ENCODE measurements around the gene ALKBH2. TPM values are rescaled to one million over a fixed set of nuclear protein-coding genes. Genes with fewer than 3 reads are reported as not detected.
A peak's percentile ranks its signal among the peaks of the same experiment; 100 is the strongest.

ALKBH2 gene
- 10 to 100 TPM; 43.8 to 46.3 TPM for total RNA-seq

DNA sequence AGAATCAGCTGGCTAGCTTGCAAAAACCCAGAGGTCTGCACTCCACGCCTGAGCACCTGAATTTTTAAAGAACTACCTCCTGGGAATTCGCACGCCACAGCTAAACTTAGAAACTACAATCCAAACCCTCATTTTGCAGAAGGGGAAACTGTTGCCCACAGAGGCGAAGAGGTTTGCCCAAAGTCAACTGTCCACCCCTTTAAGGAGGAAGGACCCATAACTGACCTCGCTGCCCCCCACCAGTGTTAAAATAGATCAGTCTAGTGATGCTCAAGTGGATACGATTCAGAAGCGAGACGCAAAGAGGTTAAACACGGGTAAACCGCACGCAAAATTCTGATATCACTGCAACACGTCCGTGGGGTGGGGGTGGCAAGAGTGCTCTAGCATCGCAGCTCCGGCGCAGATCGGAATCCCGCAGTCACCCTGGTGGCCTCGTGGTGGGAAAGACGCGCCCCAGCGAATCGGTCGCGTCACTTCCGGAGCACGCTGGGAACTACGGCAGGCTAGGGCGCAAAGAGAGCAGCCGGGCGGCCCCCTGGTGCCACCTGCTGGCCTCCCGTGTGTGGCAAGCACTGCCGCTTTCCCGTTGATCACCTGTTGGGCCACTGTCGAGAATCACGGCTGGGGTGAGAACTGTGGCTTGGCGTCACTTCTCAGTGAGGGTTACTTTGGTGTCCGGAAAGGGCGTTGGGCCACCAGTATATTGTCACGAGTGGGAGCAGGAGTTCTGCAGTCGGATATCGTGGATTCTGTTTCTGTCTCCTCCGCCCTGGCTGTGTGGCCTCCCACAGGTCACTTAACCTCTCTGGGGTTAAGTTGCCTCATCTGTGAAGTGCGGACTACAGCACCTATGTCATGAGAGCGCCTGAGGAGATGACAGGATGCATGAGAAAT lies at the start of gene ALKBH2:
Gene ALKBH2, minus strand, starts transcription at position 451 of the 897 bp plus-strand sequence. CDS start 686 bp downstream, outside the sequence.
- H3K27me3 Mint-ChIP-seq, result no peaks in the 10 kb centered on the region
- peak; percentile 96 for DNase-seq
- H3K4me3 Mint-ChIP-seq, result peak within 1 kb of the TSS; percentile 94
- peaks cover 30% of the 10 kb centered on the region for H3K4me1 Mint-ChIP-seq
- peaks cover 20% of the 10 kb centered on the region for H3K36me3 Mint-ChIP-seq
- H3K9me3 Mint-ChIP-seq, result no peaks in the 10 kb centered on the region
- peak within 1 kb of the TSS; percentile 89 for H3K27ac Mint-ChIP-seq

GRCh38 chr12:109140560-109140959 lies 47.3 kb upstream of the ALKBH2 start:
- Mint-ChIP-seq H3K4me3 (no peak overlapping the region), H3K27ac (no peak overlapping the region)
- no peak for DNase-seq

GRCh38 chr12:109139791-109140190 lies 46.5 kb upstream of the ALKBH2 start:
- Mint-ChIP-seq H3K4me1 (peaks cover 3% of the 10 kb centered on the region), H3K27me3 (peaks cover 6% of the 10 kb centered on the region), H3K36me3 (no peaks in the 10 kb centered on the region), H3K27ac (no peak overlapping the region), H3K9me3 (peaks cover 2% of the 10 kb centered on the region), H3K4me3 (no peak overlapping the region)
- no peak for DNase-seq

More at GRCh38 chr12:109140560-109140959, 47.3 kb upstream of the ALKBH2 start:
- no peaks in the 10 kb centered on the region for H3K36me3 Mint-ChIP-seq
- peaks cover 2% of the 10 kb centered on the region for H3K9me3 Mint-ChIP-seq
- H3K4me1 Mint-ChIP-seq, result peaks cover 3% of the 10 kb centered on the region
- peaks cover 6% of the 10 kb centered on the region for H3K27me3 Mint-ChIP-seq

DNA sequence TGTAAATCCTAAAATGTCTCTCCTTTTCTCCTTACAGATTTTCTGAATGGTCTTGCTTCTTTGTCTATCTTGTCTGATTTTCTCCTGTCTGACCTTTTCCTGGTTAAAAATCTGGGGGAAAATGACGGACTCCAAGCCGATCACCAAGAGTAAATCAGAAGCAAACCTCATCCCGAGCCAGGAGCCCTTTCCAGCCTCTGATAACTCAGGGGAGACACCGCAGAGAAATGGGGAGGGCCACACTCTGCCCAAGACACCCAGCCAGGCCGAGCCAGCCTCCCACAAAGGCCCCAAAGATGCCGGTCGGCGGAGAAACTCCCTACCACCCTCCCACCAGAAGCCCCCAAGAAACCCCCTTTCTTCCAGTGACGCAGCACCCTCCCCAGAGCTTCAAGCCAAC lies 46.1 kb upstream of the ALKBH2 start:
- peaks cover 3% of the 10 kb centered on the region for H3K4me1 Mint-ChIP-seq

GRCh38 chr12:109137055-109137454 lies 43.8 kb upstream of the ALKBH2 start:
- Mint-ChIP-seq H3K4me1 (no peaks in the 10 kb centered on the region), H3K9me3 (peaks cover 2% of the 10 kb centered on the region), H3K4me3 (no peak overlapping the region), H3K27ac (no peak overlapping the region), H3K27me3 (peaks cover 6% of the 10 kb centered on the region), H3K36me3 (no peaks in the 10 kb centered on the region)
- no peak for DNase-seq

More for the DNA sequence above, 46.1 kb upstream of the ALKBH2 start:
- H3K4me3 Mint-ChIP-seq, result no peak overlapping the region
- H3K27ac Mint-ChIP-seq, result no peak overlapping the region
- no peak for DNase-seq
- H3K36me3 Mint-ChIP-seq, result no peaks in the 10 kb centered on the region
- H3K27me3 Mint-ChIP-seq, result peaks cover 6% of the 10 kb centered on the region
- peaks cover 2% of the 10 kb centered on the region for H3K9me3 Mint-ChIP-seq

DNA sequence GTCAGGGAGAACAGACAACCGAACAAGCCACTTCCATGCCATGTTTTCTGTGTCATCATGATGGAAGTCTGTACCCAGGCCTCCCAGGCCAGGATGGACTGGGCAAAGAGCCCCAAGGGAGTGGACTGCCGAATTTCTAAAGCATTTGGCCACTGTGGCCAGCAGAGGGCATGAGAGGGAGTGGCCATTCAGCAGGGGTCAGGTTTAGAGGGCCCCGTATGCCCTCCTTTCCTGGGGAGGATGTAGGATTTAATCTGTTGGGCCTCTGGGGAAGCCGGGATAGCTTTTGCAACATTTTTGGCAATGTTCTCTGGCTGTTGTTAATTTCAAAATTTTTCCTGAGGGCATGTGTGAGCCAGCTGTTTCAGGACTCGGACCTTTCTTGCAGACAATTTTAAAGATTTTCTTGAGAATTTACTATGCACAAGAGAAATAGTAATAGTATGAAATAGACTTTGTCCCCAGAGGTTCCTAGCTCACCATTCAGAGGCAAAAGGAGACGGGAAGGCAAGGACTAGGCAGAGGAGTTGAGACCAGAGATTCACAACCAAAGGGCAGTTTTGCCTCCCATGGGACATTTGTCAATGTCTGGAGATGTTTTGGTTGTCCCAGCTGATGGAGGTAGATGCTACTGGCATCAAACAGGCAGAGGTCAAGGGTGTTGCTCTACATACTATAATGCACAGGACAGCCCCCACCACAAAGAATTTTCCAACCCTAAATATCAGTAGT lies 41.1 kb upstream of the ALKBH2 start:
- no peak overlapping the region for H3K27ac Mint-ChIP-seq
- peaks cover 6% of the 10 kb centered on the region for H3K27me3 Mint-ChIP-seq
- no peaks in the 10 kb centered on the region for H3K4me1 Mint-ChIP-seq
- no peak for DNase-seq
- peaks cover 2% of the 10 kb centered on the region for H3K9me3 Mint-ChIP-seq
- no peak overlapping the region for H3K4me3 Mint-ChIP-seq
- H3K36me3 Mint-ChIP-seq, result no peaks in the 10 kb centered on the region

- H3K9me3 Mint-ChIP-seq, result no peaks in the 10 kb centered on the region
- no peak overlapping the region for H3K4me3 Mint-ChIP-seq
- no peaks in the 10 kb centered on the region for H3K27me3 Mint-ChIP-seq
- no peak overlapping the region for H3K27ac Mint-ChIP-seq
- no peaks in the 10 kb centered on the region for H3K36me3 Mint-ChIP-seq
- no peaks in the 10 kb centered on the region for H3K4me1 Mint-ChIP-seq
- no peak for DNase-seq
Measured at GRCh38 chr12:109131154-109132050, 38.1 kb upstream of the ALKBH2 start.

DNA sequence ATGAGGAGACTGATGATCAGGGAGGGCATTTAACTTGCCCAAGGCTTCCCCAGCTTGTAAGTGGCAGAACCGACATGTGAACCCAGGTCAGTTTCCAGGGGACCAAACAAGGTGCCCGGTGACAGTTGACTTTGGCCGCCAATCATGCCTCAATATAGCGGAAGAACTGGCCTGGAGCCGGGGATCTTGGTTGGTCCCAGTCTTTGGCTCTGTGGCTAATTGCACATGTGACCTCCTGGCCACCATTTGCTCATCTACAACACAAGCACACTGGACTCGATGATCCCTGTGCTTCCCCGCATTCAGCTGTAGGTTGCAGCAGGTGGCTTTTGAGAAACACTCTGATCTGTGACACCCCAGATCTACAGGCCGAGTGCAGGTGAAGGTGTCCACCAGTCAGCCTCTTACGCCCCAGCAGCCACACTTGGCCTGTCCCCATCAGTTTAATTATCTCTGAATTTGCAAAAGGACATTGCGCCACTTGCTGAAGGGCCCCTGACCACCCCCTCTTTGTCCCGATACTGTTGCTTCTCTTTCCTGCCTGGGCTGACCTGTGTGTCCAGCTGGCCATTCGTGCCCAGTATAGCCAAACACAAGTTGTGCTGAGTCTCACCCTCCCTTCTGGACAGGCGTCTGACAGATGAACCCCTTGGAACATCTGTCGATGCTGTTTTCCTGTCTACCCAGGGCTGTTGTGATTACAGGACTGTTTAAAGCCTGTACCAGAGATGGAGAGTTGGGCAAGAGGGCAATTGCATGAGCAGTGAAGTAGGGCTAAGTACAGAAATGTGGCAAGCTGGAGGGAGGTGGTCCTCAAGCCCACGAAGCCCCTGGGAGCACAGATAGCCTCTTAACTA lies 37.3 kb upstream of the ALKBH2 start:
- Mint-ChIP-seq H3K27me3 (no peaks in the 10 kb centered on the region), H3K27ac (no peak overlapping the region), H3K9me3 (no peaks in the 10 kb centered on the region), H3K4me1 (no peaks in the 10 kb centered on the region), H3K36me3 (no peaks in the 10 kb centered on the region), H3K4me3 (no peak overlapping the region)
- no peak for DNase-seq

DNA sequence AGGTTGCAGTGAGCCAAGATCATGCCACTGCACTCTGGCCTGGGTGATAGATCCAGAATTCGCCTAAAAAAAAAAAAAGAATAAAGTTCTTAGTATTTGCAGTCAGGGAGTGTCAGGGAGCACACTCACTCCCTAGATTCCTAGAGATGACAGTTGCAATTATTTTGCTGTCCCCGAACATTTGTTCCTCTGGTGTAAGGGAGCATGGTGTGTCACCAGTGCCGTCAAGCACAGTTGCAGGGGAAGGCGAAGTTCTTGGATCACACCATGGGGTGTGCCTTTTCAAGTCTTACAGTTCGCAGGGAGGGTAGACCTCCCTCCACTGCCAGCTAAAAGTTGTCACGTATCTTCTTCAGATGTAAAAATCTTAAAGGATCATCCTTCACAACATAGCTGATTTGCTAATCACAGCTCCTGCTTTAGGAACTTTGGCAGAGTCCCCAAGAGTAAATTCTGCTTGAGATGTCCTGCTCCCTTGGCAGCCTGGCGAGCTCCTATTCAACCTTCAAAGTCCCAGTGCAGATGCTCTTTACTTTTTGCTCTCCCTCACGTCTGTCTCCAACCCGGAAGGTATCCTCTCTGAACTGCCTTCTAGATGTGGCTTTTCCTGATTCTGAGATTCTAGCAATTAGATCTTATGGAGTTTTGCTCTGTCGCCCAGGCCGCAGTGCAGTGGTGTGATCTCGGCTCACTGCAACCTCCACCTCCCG lies 34.4 kb upstream of the ALKBH2 start:
- H3K4me1 Mint-ChIP-seq, result no peaks in the 10 kb centered on the region

DNA sequence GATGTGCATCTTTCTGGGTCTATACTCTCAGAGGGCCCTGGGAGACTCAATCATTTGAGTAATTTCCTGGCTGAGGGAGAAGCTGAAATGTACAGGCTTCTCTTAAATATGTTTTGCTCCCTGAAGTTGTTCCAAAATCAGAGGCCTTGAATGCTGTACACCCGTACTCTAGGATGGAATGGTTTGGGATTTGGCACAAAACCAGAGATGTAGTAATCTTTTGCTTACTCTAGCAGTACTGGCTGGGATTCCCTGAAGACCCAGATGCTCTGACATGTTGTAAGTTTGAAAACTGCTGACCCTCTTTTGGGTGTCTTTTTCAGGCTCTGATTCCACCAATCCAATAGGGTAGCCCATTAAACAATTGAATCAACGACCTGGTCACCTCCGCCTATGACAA lies 33.5 kb upstream of the ALKBH2 start:
- no peaks in the 10 kb centered on the region for H3K9me3 Mint-ChIP-seq
- H3K27me3 Mint-ChIP-seq, result no peaks in the 10 kb centered on the region
- H3K4me3 Mint-ChIP-seq, result no peak overlapping the region
- H3K27ac Mint-ChIP-seq, result no peak overlapping the region
- DNase-seq, result no peak
- H3K4me1 Mint-ChIP-seq, result no peaks in the 10 kb centered on the region
- H3K36me3 Mint-ChIP-seq, result no peaks in the 10 kb centered on the region

More for the DNA sequence above, 34.4 kb upstream of the ALKBH2 start:
- H3K27ac Mint-ChIP-seq, result no peak overlapping the region
- no peaks in the 10 kb centered on the region for H3K9me3 Mint-ChIP-seq
- no peak for DNase-seq
- no peak overlapping the region for H3K4me3 Mint-ChIP-seq
- H3K36me3 Mint-ChIP-seq, result no peaks in the 10 kb centered on the region
- H3K27me3 Mint-ChIP-seq, result no peaks in the 10 kb centered on the region

DNA sequence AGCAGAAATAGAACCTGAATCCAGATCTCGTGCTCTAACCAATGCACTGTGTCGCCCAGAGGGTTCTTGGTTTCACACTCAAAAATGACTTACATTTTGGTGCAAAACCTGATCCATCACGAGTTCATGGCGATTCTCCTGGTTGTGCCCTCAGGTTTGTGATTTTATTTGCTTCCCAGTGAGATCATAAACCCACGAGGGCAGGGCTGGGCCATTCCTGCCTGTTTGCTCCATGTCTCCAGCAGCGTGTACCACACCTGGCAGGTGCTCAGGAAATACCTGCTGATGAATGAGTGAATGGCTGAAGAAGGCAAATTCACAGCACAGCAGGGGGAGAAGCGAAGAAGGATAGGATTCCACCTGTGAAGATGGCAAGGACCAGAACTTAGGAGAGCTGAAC lies 32.5 kb upstream of the ALKBH2 start:
- DNase-seq, result no peak
- H3K9me3 Mint-ChIP-seq, result no peaks in the 10 kb centered on the region

GRCh38 chr12:109124878-109125648 lies 31.8 kb upstream of the ALKBH2 start:
- Mint-ChIP-seq H3K27ac (no peak overlapping the region), H3K4me1 (no peaks in the 10 kb centered on the region), H3K4me3 (no peak overlapping the region), H3K27me3 (no peaks in the 10 kb centered on the region), H3K9me3 (no peaks in the 10 kb centered on the region), H3K36me3 (no peaks in the 10 kb centered on the region)
- no peak for DNase-seq

More for the DNA sequence above, 32.5 kb upstream of the ALKBH2 start:
- Mint-ChIP-seq H3K27me3 (no peaks in the 10 kb centered on the region), H3K36me3 (no peaks in the 10 kb centered on the region), H3K4me3 (no peak overlapping the region), H3K4me1 (no peaks in the 10 kb centered on the region), H3K27ac (no peak overlapping the region)

- DNase-seq, result no peak
- Mint-ChIP-seq H3K9me3 (no peaks in the 10 kb centered on the region), H3K27me3 (no peaks in the 10 kb centered on the region), H3K4me1 (no peaks in the 10 kb centered on the region), H3K27ac (no peak overlapping the region), H3K36me3 (no peaks in the 10 kb centered on the region), H3K4me3 (no peak overlapping the region)
Measured at GRCh38 chr12:109121346-109121880, 28.1 kb upstream of the ALKBH2 start.
